HG02870 (cell line): Measurements from ENCODE around the gene CSRP1.
A peak's percentile ranks its signal among the peaks of the same experiment; 100 is the strongest.
"Not testable (repeated sequence)": the region's sequence is repeated elsewhere in the genome, so short reads cannot be mapped to it uniquely, and the experiment has no call there.

ENCODE experiments used
- ATAC-seq: cut with Tn5 transposase; IDR thresholded peaks from one replicate; pipeline ENCODE4 v1.9.1; 2021; ENCODE audit warnings: mild to moderate bottlenecking, moderate library complexity; ENCODE audit not compliant: unreplicated experiment

Gene CSRP1

DNA sequence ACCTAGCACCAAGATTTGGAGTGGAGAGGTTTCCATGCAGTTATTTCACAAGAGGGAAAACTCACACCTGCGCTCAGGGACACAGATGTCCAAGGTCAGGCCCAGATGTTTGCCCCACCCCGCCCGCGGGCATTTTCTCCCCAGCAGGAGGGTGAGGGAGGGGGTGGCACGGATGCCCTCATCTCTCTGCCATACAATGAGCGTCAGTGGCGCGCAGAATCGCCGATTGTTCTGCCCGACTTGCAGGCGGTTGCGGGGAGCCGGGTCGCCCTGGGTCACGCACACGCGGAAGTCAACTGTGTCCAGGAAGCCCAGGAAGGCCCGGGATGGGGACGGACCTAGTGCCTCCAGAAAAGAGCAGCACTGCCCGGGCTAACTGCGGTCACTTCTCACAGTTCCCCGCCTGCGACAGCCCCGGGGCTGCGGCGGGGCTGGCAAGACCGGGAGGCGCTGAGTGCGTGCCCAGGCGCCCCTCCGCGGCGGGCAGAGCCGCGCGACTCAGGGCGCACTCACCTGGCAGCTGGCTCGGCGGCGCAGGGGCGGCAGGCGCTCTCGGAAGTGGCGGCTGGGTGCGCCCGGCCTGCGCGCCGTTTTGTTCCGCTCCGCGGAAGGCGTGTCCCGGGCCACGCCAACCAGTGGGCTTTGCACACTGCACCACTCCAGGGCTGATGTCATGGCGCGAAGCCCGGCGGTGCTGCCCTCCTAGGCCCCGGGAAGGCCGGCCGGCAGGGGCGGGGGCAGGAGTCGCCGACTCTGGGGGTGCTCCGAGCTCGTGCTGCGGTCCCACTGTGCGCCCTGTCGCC is at the start of gene CSRP1:
CSRP1 (minus strand) TSS at position 567 of the 803 bp plus-strand sequence. CDS start 10,820 bp downstream, outside the sequence.
- peak; percentile 70 for ATAC-seq

GRCh38 chr1:201555593-201555945 is 48.6 kb upstream of the CSRP1 start:
- ATAC-seq = no peak

- ATAC-seq = no peak
These were observed 48.1 kb upstream of the CSRP1 start for GRCh38 chr1:201554789-201555592.

- no peak for ATAC-seq
These were observed 47.3 kb upstream of the CSRP1 start for GRCh38 chr1:201554190-201554600.

DNA sequence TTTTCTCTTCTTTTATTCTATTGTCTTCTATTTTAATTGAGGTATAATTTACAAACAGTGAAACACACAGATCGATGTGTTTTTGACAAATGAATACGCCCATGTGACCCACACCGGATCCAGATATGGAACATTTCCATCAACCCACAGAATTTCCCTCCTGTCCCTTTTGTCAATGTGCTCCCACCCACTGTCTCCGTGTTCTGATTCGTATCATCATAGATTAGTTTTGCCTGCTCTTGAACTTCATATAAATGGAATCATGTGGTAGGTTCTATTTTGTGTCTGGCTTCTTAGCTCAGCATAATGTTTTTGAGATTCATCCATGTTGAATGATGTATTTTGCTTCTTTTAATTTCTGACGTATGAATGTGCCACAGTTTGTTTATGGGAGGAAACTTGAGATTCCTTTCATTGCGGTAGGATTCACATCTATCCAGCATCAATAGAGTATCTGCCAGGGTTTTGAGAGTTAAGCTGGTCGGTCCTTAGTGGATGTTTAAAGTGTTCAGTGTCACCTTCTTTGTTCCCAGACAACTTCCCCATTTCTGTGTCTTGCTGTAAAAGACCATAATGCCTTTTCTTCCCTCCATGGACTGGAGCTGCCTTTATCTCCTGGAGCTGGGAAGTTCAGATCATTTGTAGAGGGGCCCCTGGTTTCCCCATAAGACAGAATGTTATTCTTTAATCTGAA is 46.7 kb upstream of the CSRP1 start:
- no peak for ATAC-seq

GRCh38 chr1:201552941-201553351 is 46.0 kb upstream of the CSRP1 start:
- no peak for ATAC-seq

GRCh38 chr1:201551877-201552731 is 45.2 kb upstream of the CSRP1 start:
- no peak for ATAC-seq

DNA sequence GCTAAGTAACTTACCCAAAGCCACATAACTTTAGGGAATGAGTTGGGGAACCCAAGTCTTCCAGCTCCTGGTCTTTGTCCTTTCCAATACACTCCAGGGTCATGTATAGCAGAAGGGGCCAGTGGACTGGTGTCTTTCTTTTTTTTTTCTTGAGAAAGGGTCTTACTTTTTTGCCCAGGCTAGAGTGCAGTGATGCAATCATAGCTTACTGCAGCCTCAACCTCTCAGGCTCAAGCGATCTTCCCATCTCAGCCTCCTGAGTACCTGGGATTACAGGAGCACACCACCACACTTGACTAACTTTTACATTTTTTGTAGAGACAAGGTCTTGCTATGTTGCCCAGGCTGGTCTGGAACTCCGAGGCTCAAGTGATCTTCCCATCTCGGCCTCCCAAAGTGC is 44.2 kb upstream of the CSRP1 start:
- ATAC-seq = no peak

DNA sequence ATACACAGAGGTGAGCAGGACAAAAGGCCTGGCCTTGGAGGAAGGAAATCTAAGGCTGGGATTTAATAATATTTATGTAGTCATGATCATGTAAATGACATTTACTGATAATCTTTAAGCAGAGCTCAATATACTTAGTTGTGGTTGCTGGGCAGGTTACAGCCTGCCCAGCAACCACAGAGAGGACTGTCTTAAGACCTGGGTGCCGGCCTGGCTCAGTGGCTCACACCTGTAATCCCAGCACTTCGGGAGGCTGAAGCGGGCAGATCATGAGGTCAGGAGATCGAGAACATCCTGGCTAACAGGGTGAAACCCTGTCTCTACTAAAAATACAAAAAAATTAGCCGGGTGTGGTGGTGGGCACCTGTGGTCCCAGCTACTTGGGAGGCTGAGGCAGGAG is 42.6 kb upstream of the CSRP1 start:
- not testable (repeated sequence) for ATAC-seq

- no peak for ATAC-seq
These were observed 39.0 kb upstream of the CSRP1 start for GRCh38 chr1:201545851-201546492.

DNA sequence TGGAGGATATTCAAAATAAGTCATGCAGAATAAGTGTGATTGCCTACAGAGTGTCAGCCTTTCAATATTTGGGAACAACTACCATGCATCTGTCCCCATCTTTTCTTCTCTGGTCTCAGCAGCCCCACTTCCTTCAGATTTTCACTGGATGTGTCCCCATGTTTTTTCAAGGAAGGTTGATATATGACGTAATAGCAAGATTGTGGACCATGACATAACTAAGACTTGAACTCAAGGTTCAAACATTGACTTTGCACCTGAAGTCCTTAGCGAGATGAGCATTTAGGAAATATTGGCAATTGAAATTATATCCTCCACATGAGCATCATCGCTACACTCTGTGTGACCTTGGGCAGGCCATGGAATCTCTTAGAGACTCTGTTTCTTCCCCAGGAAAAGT is 37.8 kb upstream of the CSRP1 start:
- ATAC-seq = no peak

DNA sequence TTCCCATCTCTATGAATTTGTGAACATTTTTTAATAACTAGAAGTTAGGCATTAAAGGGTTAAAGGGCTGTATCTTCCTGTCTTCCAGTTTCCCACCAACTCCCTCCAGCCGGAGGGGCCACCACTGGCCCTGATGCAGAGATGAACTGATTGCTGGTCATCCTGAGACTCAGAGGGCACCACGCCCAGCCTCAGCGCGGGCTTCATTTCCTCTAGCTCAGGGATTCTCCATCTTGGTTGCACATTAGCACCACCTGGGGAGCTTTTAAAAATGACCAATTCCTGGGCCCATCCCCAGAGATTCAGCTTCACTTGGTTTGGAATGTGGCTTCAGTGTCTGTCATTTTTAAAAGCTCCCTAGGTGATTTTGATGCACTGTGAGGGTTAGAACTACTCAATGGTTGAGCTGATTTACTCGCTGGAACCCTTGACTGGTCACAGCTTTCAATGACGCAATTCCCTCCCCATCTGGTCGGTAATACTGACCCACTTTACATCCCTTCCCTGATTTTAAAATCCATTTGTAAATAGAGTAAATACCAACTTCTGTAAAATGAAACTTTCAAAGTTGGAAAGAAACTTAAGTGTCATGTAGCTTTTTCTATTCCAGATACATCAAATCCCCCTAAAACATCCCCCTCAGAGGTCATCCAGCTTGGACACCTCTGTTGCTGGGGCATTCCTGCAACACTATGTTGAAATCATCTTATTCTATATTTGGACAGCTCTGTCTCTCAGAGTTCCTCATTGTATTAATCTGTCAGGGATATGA is 37.1 kb upstream of the CSRP1 start:
- ATAC-seq = no peak

- ATAC-seq = no peak
These were observed 35.5 kb upstream of the CSRP1 start for GRCh38 chr1:201542309-201543035.

DNA sequence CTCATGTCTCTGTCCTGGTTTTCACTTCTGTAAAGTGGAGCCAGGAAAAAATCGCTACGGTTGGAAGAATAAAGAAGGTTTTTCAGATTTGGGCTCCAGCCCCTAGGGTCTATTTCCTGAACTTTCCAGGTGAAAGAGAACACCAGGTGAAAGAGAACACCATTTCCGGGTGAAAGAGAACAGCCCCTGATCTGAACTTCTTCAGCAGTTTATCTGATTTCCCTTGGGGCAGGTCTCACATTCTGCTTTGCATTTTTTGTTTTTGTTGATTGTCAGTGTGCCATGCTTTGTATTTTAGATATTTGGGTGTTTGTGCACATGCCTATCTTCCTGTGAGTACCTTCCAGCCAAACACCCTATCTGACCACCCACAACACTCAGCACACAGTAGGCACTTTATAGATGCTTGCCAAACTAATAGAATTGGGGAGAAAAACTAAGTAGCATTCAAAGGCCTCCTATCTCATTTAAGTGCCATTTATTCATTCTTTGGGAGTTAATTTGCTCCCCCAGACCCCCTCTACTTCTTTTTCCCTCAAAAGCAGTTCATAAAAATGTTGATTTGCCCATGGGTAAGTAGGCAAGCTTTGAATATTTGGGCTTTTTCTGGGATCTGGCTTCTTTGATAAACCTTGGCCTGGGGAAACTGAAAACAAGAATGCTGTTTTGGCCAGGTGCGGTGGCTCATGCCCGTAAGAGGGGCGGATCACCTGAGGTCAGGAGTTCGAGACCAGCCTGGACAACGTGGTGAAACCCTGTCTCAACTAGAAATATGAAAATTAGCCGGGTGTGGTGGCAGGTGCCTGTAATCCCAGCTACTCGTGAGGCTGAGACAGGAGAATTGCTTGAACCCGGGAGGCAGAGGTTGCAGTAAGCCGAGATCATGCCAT is 34.2 kb upstream of the CSRP1 start:
- no peak for ATAC-seq

- no peak for ATAC-seq
These were observed 32.9 kb upstream of the CSRP1 start for GRCh38 chr1:201539561-201540431.

- no peak for ATAC-seq
These were observed 32.0 kb upstream of the CSRP1 start, which contains the start of gene NAV1 for GRCh38 chr1:201538612-201539551. TSS of gene NAV1 (plus strand) at chr1:201539127. CDS start at chr1:201622885, 83,758 bp downstream.
